ENCODE measurements around the gene POLDIP2. TPM values are rescaled to one million over a fixed set of nuclear protein-coding genes. Genes with fewer than 3 reads are reported as not detected.

The POLDIP2 gene
- total and polyA plus RNA-seq, 2 of the 13 experiments (the other 11 are each of a cell fraction or from before 2014, with no cell fraction given) = 85.9 to 114 TPM

DNA sequence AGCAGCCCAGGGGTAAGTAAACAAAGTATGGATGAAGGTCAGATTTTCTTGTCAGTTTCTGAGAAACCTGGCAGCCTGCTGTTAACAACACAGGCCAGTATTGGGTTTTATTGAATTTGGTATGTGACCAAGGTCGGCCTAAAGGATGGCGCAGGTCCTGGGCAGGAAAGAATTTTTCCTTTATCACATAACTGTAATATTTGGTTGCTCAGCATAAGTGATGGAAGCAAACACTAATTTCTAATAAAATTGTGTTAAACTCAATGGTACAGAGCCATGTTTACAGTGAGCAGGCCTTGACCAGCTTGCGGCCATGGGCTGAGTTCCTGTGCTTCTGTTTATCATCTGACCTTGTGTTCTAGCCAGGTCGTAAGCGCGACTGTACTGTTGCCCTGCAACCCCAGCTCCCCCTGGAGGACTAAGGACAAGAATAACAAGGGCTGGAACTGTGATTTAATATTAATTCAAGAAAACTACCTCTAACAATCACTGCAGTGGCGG is 10.5 kb downstream of the POLDIP2 start (continued):
- no peak for TF ChIP-seq ZNF775 (CRISPR knock-in tag; IDR thresholded peaks at IDR 0.05; ENCODE audit: borderline replicate concordance)
- no peak for TF ChIP-seq ERF (CRISPR knock-in tag; IDR thresholded peaks at IDR 0.05)
- TF ChIP-seq SOX5 (CRISPR knock-in tag; IDR thresholded peaks at IDR 0.05; ENCODE audit: borderline replicate concordance) = peak; percentile 20; the same call in 1 of the 2 replicates
- TF ChIP-seq, protein P1, sequence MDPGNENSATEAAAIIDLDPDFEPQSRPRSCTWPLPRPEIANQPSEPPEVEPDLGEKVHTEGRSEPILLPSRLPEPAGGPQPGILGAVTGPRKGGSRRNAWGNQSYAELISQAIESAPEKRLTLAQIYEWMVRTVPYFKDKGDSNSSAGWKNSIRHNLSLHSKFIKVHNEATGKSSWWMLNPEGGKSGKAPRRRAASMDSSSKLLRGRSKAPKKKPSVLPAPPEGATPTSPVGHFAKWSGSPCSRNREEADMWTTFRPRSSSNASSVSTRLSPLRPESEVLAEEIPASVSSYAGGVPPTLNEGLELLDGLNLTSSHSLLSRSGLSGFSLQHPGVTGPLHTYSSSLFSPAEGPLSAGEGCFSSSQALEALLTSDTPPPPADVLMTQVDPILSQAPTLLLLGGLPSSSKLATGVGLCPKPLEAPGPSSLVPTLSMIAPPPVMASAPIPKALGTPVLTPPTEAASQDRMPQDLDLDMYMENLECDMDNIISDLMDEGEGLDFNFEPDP (CRISPR knock-in tag; conservative IDR thresholded peaks at IDR 0.05) = no peak
- TF ChIP-seq, protein P2, sequence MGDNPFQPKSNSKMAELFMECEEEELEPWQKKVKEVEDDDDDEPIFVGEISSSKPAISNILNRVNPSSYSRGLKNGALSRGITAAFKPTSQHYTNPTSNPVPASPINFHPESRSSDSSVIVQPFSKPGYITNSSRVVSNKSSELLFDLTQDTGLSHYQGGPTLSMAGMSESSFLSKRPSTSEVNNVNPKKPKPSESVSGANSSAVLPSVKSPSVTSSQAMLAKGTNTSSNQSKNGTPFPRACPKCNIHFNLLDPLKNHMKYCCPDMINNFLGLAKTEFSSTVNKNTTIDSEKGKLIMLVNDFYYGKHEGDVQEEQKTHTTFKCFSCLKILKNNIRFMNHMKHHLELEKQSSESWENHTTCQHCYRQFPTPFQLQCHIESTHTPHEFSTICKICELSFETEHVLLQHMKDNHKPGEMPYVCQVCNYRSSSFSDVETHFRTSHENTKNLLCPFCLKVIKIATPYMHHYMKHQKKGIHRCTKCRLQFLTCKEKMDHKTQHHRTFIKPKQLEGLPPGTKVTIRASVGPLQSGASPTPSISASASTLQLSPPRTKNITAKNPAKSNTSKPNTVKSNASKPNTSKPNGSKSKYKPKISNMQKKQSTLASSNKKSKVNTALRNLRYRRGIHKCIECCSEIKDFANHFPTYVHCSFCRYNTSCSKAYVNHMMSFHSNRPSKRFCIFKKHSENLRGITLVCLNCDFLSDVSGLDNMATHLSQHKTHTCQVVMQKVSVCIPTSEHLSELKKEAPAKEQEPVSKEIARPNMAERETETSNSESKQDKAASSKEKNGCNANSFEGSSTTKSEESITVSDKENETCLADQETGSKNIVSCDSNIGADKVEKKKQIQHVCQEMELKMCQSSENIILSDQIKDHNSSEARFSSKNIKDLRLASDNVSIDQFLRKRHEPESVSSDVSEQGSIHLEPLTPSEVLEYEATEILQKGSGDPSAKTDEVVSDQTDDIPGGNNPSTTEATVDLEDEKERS (CRISPR knock-in tag; IDR thresholded peaks at IDR 0.05) = 0 out of 2 replicates have a peak, but pooled peaks have one; percentile 55
- no peak for TF ChIP-seq CENPT (CRISPR knock-in tag; IDR thresholded peaks at IDR 0.05; ENCODE audit: low read depth)
- TF ChIP-seq, protein P3, sequence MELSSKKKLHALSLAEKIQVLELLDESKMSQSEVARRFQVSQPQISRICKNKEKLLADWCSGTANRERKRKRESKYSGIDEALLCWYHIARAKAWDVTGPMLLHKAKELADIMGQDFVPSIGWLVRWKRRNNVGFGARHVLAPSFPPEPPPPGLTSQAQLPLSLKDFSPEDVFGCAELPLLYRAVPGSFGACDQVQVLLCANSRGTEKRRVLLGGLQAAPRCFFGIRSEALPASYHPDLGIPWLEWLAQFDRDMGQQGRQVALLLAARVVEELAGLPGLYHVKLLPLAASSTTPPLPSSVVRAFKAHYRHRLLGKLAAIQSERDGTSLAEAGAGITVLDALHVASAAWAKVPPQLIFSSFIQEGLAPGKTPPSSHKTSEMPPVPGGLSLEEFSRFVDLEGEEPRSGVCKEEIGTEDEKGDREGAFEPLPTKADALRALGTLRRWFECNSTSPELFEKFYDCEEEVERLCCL (CRISPR knock-in tag; IDR thresholded peaks at IDR 0.05; ENCODE audit: borderline replicate concordance) = no peak
- TF ChIP-seq, protein P4, sequence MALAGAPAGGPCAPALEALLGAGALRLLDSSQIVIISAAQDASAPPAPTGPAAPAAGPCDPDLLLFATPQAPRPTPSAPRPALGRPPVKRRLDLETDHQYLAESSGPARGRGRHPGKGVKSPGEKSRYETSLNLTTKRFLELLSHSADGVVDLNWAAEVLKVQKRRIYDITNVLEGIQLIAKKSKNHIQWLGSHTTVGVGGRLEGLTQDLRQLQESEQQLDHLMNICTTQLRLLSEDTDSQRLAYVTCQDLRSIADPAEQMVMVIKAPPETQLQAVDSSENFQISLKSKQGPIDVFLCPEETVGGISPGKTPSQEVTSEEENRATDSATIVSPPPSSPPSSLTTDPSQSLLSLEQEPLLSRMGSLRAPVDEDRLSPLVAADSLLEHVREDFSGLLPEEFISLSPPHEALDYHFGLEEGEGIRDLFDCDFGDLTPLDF (CRISPR knock-in tag; IDR thresholded peaks at IDR 0.05) = no peak
- TF ChIP-seq RARA (CRISPR knock-in tag; IDR thresholded peaks at IDR 0.05) = peak; percentile 67
- TF ChIP-seq, protein P5, sequence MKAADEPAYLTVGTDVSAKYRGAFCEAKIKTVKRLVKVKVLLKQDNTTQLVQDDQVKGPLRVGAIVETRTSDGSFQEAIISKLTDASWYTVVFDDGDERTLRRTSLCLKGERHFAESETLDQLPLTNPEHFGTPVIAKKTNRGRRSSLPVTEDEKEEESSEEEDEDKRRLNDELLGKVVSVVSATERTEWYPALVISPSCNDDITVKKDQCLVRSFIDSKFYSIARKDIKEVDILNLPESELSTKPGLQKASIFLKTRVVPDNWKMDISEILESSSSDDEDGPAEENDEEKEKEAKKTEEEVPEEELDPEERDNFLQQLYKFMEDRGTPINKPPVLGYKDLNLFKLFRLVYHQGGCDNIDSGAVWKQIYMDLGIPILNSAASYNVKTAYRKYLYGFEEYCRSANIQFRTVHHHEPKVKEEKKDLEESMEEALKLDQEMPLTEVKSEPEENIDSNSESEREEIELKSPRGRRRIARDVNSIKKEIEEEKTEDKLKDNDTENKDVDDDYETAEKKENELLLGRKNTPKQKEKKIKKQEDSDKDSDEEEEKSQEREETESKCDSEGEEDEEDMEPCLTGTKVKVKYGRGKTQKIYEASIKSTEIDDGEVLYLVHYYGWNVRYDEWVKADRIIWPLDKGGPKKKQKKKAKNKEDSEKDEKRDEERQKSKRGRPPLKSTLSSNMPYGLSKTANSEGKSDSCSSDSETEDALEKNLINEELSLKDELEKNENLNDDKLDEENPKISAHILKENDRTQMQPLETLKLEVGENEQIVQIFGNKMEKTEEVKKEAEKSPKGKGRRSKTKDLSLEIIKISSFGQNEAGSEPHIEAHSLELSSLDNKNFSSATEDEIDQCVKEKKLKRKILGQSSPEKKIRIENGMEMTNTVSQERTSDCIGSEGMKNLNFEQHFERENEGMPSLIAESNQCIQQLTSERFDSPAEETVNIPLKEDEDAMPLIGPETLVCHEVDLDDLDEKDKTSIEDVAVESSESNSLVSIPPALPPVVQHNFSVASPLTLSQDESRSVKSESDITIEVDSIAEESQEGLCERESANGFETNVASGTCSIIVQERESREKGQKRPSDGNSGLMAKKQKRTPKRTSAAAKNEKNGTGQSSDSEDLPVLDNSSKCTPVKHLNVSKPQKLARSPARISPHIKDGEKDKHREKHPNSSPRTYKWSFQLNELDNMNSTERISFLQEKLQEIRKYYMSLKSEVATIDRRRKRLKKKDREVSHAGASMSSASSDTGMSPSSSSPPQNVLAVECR (CRISPR knock-in tag; IDR thresholded peaks at IDR 0.05; ENCODE audit: borderline replicate concordance) = peak; percentile 40; the same call in 1 of the 2 replicates
- TF ChIP-seq NCOA5 (CRISPR knock-in tag; IDR thresholded peaks at IDR 0.05) = no peak
- TF ChIP-seq NR2F6 (IDR thresholded peaks at IDR 0.05) = 0 out of 2 replicates have a peak, but pooled peaks have one; percentile 27
- peak; percentile 67 for TF ChIP-seq NR2F6 (CRISPR knock-in tag; IDR thresholded peaks at IDR 0.05)
- no peak for TF ChIP-seq HNRNPUL1 (IDR thresholded peaks at IDR 0.05; ENCODE audit: low read depth, low read length)
- TF ChIP-seq, protein P6, sequence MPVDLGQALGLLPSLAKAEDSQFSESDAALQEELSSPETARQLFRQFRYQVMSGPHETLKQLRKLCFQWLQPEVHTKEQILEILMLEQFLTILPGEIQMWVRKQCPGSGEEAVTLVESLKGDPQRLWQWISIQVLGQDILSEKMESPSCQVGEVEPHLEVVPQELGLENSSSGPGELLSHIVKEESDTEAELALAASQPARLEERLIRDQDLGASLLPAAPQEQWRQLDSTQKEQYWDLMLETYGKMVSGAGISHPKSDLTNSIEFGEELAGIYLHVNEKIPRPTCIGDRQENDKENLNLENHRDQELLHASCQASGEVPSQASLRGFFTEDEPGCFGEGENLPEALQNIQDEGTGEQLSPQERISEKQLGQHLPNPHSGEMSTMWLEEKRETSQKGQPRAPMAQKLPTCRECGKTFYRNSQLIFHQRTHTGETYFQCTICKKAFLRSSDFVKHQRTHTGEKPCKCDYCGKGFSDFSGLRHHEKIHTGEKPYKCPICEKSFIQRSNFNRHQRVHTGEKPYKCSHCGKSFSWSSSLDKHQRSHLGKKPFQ (CRISPR knock-in tag; IDR thresholded peaks at IDR 0.05; ENCODE audit: insufficient replicate concordance) = no peak
- TF ChIP-seq, protein P7, sequence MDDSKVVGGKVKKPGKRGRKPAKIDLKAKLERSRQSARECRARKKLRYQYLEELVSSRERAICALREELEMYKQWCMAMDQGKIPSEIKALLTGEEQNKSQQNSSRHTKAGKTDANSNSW (CRISPR knock-in tag; IDR thresholded peaks at IDR 0.05; ENCODE audit: borderline replicate concordance) = no peak
